ENCODE data around the gene SLC44A1.

The SLC44A1 gene

GRCh38 chr9:105269593-105269992 is 25.1 kb downstream of the SLC44A1 start:
- in situ Hi-C loops (cut with HindIII; ENCODE audit: low sequenced_read_pairs), result no loop called here

- in situ Hi-C loops (cut with HindIII; ENCODE audit: low sequenced_read_pairs), result no loop called here
These were observed 26.3 kb downstream of the SLC44A1 start for GRCh38 chr9:105270711-105271110.

- in situ Hi-C loops (cut with HindIII; ENCODE audit: low sequenced_read_pairs), result no loop called here
These were observed 29.3 kb downstream of the SLC44A1 start for GRCh38 chr9:105273731-105274130.

GRCh38 chr9:105275111-105275510 is 30.7 kb downstream of the SLC44A1 start:
- in situ Hi-C loops (cut with HindIII; ENCODE audit: low sequenced_read_pairs), result loop anchor here (5.0 kb wide), 1 partner anchor 97 kb away; no protein-coding TSS in a partner anchor

- in situ Hi-C loops (cut with HindIII; ENCODE audit: low sequenced_read_pairs), result loop anchor here (5.0 kb wide), 1 partner anchor 96 kb away; no protein-coding TSS in a partner anchor
These were observed 31.5 kb downstream of the SLC44A1 start for GRCh38 chr9:105275938-105276337.

- in situ Hi-C loops (cut with HindIII; ENCODE audit: low sequenced_read_pairs), result loop anchor here (5.0 kb wide), 1 partner anchor 94 kb away; no protein-coding TSS in a partner anchor
These were observed 34.3 kb downstream of the SLC44A1 start for GRCh38 chr9:105278751-105279150.

GRCh38 chr9:105280691-105281090 is 36.2 kb downstream of the SLC44A1 start:
- in situ Hi-C loops (cut with HindIII; ENCODE audit: low sequenced_read_pairs), result no loop called here

- in situ Hi-C loops (cut with HindIII; ENCODE audit: low sequenced_read_pairs), result no loop called here
These were observed 36.8 kb downstream of the SLC44A1 start for GRCh38 chr9:105281272-105281671.

- in situ Hi-C loops (cut with HindIII; ENCODE audit: low sequenced_read_pairs), result no loop called here
These were observed 37.5 kb downstream of the SLC44A1 start for GRCh38 chr9:105281926-105282325.

- in situ Hi-C loops (cut with HindIII; ENCODE audit: low sequenced_read_pairs), result no loop called here
These were observed 38.6 kb downstream of the SLC44A1 start for GRCh38 chr9:105282870-105283621.

- in situ Hi-C loops (cut with HindIII; ENCODE audit: low sequenced_read_pairs), result no loop called here
These were observed 39.3 kb downstream of the SLC44A1 start for GRCh38 chr9:105283795-105284194.

- in situ Hi-C loops (cut with HindIII; ENCODE audit: low sequenced_read_pairs), result no loop called here
These were observed 40.0 kb downstream of the SLC44A1 start for GRCh38 chr9:105284463-105284862.

GRCh38 chr9:105286098-105286497 is 41.6 kb downstream of the SLC44A1 start:
- in situ Hi-C loops (cut with HindIII; ENCODE audit: low sequenced_read_pairs), result no loop called here

- in situ Hi-C loops (cut with HindIII; ENCODE audit: low sequenced_read_pairs), result no loop called here
These were observed 44.9 kb downstream of the SLC44A1 start for GRCh38 chr9:105289305-105289704.

- in situ Hi-C loops (cut with HindIII; ENCODE audit: low sequenced_read_pairs), result loop anchor here (5.0 kb wide), 2 partner anchors 42 to 63 kb away; no protein-coding TSS in a partner anchor
These were observed 46.0 kb downstream of the SLC44A1 start for GRCh38 chr9:105290418-105290817.

GRCh38 chr9:105290954-105291353 is 46.5 kb downstream of the SLC44A1 start:
- in situ Hi-C loops (cut with HindIII; ENCODE audit: low sequenced_read_pairs), result loop anchor here (5.0 kb wide), 2 partner anchors 41 to 64 kb away; no protein-coding TSS in a partner anchor

GRCh38 chr9:105291422-105291859 is 47.0 kb downstream of the SLC44A1 start:
- in situ Hi-C loops (cut with HindIII; ENCODE audit: low sequenced_read_pairs), result loop anchor here (5.0 kb wide), 2 partner anchors 41 to 64 kb away; no protein-coding TSS in a partner anchor

- in situ Hi-C loops (cut with HindIII; ENCODE audit: low sequenced_read_pairs), result loop anchor here (5.0 kb wide), 2 partner anchors 40 to 65 kb away; no protein-coding TSS in a partner anchor
These were observed 47.5 kb downstream of the SLC44A1 start for GRCh38 chr9:105291938-105292337.

GRCh38 chr9:105293408-105293807 is 49.0 kb downstream of the SLC44A1 start:
- in situ Hi-C loops (cut with HindIII; ENCODE audit: low sequenced_read_pairs), result loop anchor here (5.0 kb wide), 2 partner anchors 39 to 66 kb away; no protein-coding TSS in a partner anchor

GRCh38 chr9:105295201-105295550 is 50.7 kb downstream of the SLC44A1 start:
- in situ Hi-C loops (cut with HindIII; ENCODE audit: low sequenced_read_pairs), result no loop called here

- in situ Hi-C loops (cut with HindIII; ENCODE audit: low sequenced_read_pairs), result no loop called here
These were observed 51.5 kb downstream of the SLC44A1 start for GRCh38 chr9:105295986-105296385.

- in situ Hi-C loops (cut with HindIII; ENCODE audit: low sequenced_read_pairs), result no loop called here
These were observed 52.0 kb downstream of the SLC44A1 start for GRCh38 chr9:105296445-105296844.

Measured in endothelial cell of hepatic sinusoid (primary cell).